ENCODE measurements around the gene HERC4. TPM values are rescaled to one million over a fixed set of nuclear protein-coding genes. Genes with fewer than 3 reads are reported as not detected.

HERC4 gene
- total and polyA plus RNA-seq, 9 of the 15 experiments (the other 6 are each of a cell fraction or from before 2014, with no cell fraction given): 12.5 to 33.5 (median 22.8) TPM

- CTCF ChIA-PET (ENCODE audit: low intra/inter-chr PET ratio): no interaction called here
- H3K9me1 ChIP-seq (ENCODE audit: control insufficient read depth, insufficient read depth, low read length): no peaks in the 10 kb centered on the region
- H3K27ac ChIP-seq (ENCODE audit: extremely low read depth, low read depth, low read length): no peak overlapping the region
- in situ Hi-C loops (cut with MboI) (no loop called here), intact Hi-C loops (cut with micrococcal nuclease) (no loop called here)
- no TSS peak for BruUV-seq (replicated peaks)
- H3K9ac ChIP-seq (ENCODE audit: insufficient read depth in 1 of 2, low read depth in 2 of 2, low read length in 2 of 2): no peak overlapping the region
- POLR2A ChIA-PET: interaction anchor here (1.2 kb wide), 1 partner anchor 12 kb away, joined by 3 read pairs; no protein-coding TSS in a partner anchor
- ATAC-seq (no peak), DNase-seq (ENCODE audit: extremely low read depth in 1 of 4, low spot score in 3 of 4) (no peak), FAIRE-seq (no peak)
- no peaks in the 10 kb centered on the region for H4K20me1 ChIP-seq (replicated peaks; ENCODE audit: control insufficient read depth, insufficient read depth, low read length)
- no peak overlapping the region for H3K4me3 ChIP-seq
- H3K4me1 ChIP-seq (replicated peaks in 1 of 2; ENCODE audit: control insufficient read depth in 2 of 2, insufficient read depth in 2 of 2, low read length in 2 of 2): no peaks in the 10 kb centered on the region
- no peak overlapping the region for H2AFZ ChIP-seq (ENCODE audit: low read depth, low read length)
- no peak overlapping the region for H3K4me2 ChIP-seq (ENCODE audit: insufficient read depth, low read length)
- H3K9me3 ChIP-seq (replicated peaks; ENCODE audit: control insufficient read depth, insufficient read depth, low read depth, low read length): no peaks in the 10 kb centered on the region
- 10% methylated on average over 3 of the region's 3 CpGs for WGBS (ENCODE audit: insufficient coverage, low coverage, missing lambda C conversion rate)
- peaks cover 4 to 6% of the 10 kb centered on the region in 2 experiments; a peak in 2 of 5 replicates for H3K27me3 ChIP-seq (ENCODE audit: control insufficient read depth in 2 of 2, insufficient read depth in 2 of 2, low read length in 2 of 2)
- H3K36me3 ChIP-seq (ENCODE audit: control insufficient read depth, insufficient read depth, low read length): no peaks in the 10 kb centered on the region
- H3K79me2 ChIP-seq (ENCODE audit: control insufficient read depth, insufficient read depth, low read length): no peaks in the 10 kb centered on the region
- no peak for TF ChIP-seq CAMTA2 (CRISPR knock-in tag; conservative IDR thresholded peaks at IDR 0.05)
- no peak for TF ChIP-seq HMG20A (CRISPR knock-in tag; conservative IDR thresholded peaks at IDR 0.05)
- no peak for TF ChIP-seq NR0B1 (IDR thresholded peaks at IDR 0.05; ENCODE audit: partially characterized antibody)
- no peak for TF ChIP-seq SMAD4 (CRISPR knock-in tag; conservative IDR thresholded peaks at IDR 0.05)
- TF ChIP-seq KHSRP (IDR thresholded peaks at IDR 0.05): no peak
- no peak for TF ChIP-seq ATF1 (CRISPR knock-in tag; IDR thresholded peaks at IDR 0.05)
- TF ChIP-seq ATF1 (tag; IDR thresholded peaks at IDR 0.05): no peak
- no peak for TF ChIP-seq SOX6 (IDR thresholded peaks at IDR 0.05)
- TF ChIP-seq ZNF699 (CRISPR knock-in tag; IDR thresholded peaks at IDR 0.05; ENCODE audit: insufficient replicate concordance): no peak
- no peak for TF ChIP-seq RB1 (IDR thresholded peaks at IDR 0.05; ENCODE audit: low read depth)
- TF ChIP-seq LCOR (CRISPR knock-in tag; IDR thresholded peaks at IDR 0.05): no peak
- no peak for TF ChIP-seq HDGF (IDR thresholded peaks at IDR 0.05)
- TF ChIP-seq CCNT2 (IDR thresholded peaks at IDR 0.05; ENCODE audit: borderline replicate concordance, extremely low read depth, insufficient read length, low read depth, low read length): no peak
- no peak for TF ChIP-seq CUX1 (CRISPR knock-in tag; IDR thresholded peaks at IDR 0.05)
- no peak for TF ChIP-seq CHD2 (IDR thresholded peaks at IDR 0.05; ENCODE audit: low read depth, low read length)
- no peak for TF ChIP-seq HMGN3 (IDR thresholded peaks at IDR 0.05; ENCODE audit: borderline replicate concordance, extremely low read depth, insufficient read length, low read depth, low read length)
Observed at GRCh38 chr10:68099736-68100135, 24.7 kb upstream of the HERC4 start.
